NCI-H2107 (cell line): Measurements from ENCODE around the gene REV1.
"Not testable (repeated sequence)": the region's sequence is repeated elsewhere in the genome, so short reads cannot be mapped to it uniquely, and the experiment has no call there.

ENCODE experiments used
- DNase-seq: peaks from one replicate; lab custom pipeline; 2025; lab: John Stamatoyannopoulos, UW

The REV1 gene

GRCh38 chr2:99489761-99490622 lies at the start of gene REV1:
Gene REV1 (minus strand): TSS chr2:99490017. CDS start chr2:99464975, 25,042 bp downstream.
- DNase-seq = peak; percentile 81

DNA sequence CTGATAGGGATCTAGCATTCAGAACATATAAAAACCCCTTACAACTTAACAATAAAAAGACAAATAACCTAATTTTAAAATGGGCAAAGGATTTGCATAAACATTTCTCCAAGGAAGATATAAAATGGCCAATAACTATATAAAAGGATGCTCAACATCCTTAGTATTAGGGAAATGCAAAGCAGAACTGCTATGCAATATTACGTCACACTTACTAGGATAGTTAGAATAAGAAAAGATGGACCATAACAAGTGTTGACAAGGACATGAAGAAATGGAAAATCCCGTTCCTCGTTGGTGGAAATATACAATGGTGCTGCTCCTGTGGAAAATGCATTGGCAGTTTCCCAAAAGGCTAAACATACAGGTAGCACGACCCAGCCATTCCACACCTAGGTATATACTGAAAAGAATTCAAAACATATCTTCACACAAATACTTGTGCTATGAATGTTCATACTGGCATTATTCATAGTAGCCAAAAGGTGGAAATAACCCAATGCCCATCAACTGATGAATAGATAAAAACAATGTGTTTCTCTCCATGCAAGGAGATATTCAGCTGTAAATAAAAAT lies 48.2 kb upstream of the REV1 start:
- DNase-seq = no peak

GRCh38 chr2:99524056-99524455 lies 34.2 kb upstream of the REV1 start:
- no peak for DNase-seq

DNA sequence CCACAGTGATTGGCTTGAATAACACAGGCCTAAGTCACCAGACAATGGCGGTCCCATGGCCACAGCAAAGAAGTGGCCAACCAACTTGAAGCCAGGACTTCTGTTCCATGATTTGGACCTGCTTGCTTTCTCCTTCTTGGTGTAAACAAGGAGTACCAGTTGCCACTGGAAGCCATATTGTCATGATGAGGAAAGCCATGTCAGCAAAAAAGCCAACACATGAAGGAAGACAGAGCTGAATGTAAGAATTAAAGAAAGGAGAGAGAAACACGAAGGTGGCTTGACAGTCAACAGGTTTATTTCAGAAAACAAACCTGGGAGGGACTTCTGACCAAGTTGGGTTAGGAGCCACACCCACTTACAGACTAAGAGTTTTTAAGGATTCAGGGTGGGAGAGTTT lies 32.3 kb upstream of the REV1 start:
- no peak for DNase-seq

- no peak for DNase-seq
Observed at GRCh38 chr2:99520813-99521212, 31.0 kb upstream of the REV1 start.

DNA sequence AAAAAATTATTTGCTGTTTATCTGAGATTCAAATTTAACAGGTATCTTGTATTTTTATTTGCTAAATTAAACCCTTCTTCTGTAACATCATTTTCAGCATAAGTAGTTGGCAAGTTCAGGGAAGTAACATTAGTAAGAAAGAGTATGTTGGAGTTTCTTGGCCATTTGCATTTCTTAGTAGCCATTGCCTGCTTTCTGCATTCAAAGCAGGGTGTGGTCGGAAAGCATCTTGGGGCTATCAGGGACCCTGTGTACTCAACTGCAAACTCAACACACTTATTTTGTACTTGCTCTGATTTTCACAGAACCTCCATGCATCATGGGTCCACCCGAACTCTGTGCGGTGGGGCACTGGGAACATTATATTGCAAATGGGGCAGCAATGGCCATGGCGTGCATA lies 30.4 kb upstream of the REV1 start:
- no peak for DNase-seq

DNA sequence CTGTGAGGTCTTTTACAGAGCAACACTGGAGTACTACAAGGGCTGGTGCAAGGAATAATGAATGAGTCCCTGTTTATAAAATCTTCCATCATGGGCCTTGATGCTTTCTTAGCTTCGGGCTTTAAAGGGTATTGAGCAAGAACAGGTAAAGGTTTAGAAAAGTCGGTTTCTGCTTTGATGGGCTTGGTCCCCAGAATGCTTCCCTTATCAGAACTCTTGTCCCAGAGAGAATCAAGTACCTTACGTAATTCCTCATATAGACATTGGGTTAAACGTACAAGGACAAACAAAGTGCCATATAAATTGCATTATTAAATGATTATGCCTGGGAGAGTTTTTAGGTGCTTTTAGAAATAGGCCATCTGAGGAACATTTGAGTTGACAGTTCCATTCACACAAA lies 24.5 kb upstream of the REV1 start:
- no peak for DNase-seq

DNA sequence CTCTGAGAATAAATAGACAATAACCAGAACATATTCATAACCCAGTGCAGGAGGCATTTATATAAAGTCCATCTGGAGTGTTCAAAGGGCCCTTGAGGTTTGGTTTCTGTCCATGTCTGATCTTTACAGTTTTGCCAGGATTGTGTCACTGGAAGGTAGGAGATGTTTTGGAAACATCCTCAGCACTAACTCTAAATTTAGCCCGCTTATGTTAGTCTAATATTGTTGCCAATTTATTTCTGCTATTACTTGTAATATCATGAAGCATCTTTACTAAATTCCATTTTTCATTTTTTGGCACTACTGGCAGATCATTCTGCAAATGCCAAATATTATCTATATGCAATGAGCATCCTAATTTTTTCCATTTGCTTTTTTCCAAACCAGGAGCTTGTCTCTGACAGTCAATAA lies 22.4 kb upstream of the REV1 start:
- no peak for DNase-seq

DNA sequence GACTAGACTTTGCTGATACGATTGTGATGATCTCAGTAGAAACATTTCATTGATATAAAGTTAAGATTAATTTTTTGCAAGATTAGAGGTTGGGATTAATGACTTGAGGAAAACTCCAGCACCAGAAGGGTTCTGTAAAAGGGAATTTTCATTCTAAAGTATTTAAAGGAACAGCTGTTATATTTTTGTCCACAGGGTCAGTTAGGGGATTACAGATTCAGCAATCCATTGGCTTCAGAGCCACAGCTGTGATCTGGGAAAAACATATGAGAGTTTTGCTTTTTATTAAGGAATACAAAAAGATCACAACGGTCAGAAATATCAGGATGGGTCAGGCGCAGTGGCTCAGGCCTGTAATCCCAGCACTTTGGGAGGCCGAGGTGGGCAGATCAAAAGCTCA lies 19.6 kb upstream of the REV1 start:
- DNase-seq = no peak

GRCh38 chr2:99507937-99508818 lies 18.4 kb upstream of the REV1 start:
- peak; percentile 77 for DNase-seq

GRCh38 chr2:99504844-99505584 lies 15.2 kb upstream of the REV1 start:
- DNase-seq = no peak

DNA sequence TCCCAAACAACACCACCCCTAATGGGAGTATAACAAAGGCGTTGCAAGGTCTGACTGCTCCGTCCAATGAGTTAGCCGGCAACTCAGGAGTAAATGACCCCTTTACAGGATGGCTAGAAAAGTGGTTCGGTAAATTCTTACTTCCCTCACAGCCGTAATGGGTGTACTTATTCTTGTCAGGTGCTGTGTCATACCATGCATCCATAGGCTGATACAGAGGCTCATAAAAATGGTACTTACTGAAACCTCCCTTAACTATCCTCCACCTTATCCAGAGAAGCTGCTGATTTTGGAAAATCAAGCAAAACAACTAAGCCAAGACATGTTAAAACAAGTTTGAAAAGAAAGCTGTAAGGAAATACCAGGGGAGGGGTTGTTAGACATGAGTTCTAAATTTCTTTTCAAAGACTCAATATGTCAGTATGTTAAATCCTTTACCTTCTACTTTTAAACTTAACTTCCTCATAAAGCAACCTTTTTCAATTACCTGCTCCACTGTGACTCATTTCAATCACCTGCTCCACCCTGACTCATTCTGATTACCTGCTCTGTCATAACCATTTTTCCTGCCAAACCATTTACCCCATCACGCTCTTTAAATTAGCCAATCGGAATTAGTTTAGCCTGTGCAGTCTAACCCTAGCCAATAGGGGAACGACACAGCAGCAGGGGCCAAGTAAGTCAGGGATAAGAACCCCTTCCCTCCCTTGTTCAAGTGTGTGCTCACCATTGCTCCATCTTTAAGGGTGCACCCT lies 14.0 kb upstream of the REV1 start:
- DNase-seq = not testable (repeated sequence)

DNA sequence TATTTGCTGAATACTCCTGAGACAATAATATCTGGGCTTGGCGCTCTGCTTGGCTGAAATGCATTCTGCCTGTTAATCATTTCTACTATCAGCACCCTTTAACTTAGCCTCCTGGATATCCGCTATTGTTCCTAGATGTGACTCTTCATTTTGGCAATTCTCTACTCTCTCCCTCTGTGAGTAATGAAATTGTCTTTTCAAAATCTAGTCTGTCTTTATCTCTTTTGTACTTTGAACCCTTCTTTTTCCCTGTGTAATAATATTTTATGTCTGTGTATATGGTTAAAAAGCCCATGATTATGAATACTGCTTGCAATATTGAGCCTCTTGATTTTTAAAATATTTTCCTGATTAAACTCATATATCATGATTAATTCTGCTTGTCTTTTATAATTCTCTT lies 6.2 kb upstream of the REV1 start:
- no peak for DNase-seq

DNA sequence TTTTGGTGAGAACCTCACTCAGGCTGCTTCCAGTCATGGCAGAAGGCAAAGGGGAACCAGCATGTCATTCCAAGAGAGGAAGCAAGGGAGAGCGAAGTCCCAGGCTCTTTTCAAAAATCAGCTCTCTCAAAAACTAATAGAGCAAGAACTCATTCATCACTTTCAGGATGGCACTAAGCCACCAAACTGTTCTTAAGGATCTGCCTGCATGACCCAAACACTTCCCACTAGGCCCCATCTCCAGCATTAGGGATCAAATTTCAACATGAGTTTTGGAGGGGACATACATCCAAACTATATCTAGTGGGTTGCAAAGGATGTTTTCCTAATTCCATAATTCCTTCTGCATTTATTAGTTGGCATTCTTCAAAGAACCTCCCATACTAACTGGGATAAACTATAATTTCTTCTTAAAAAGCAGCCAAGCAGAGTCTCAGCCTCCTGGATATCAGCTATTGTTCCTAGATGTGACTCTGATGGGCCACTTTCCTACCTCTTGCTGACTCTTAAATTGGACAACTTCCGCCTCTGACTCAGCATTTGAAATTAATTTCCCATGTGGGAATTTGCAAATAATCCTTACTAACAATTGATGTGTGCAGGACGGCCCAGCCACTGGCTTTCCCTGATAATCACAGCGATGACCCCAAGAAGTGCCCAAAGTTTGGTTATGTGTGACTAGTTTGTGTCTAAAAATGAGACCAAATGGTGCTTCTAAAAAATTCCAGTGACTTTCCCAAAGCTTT lies 5.5 kb upstream of the REV1 start:
- DNase-seq = no peak

GRCh38 chr2:99492721-99493120 lies 2.9 kb upstream of the REV1 start:
- DNase-seq = no peak

DNA sequence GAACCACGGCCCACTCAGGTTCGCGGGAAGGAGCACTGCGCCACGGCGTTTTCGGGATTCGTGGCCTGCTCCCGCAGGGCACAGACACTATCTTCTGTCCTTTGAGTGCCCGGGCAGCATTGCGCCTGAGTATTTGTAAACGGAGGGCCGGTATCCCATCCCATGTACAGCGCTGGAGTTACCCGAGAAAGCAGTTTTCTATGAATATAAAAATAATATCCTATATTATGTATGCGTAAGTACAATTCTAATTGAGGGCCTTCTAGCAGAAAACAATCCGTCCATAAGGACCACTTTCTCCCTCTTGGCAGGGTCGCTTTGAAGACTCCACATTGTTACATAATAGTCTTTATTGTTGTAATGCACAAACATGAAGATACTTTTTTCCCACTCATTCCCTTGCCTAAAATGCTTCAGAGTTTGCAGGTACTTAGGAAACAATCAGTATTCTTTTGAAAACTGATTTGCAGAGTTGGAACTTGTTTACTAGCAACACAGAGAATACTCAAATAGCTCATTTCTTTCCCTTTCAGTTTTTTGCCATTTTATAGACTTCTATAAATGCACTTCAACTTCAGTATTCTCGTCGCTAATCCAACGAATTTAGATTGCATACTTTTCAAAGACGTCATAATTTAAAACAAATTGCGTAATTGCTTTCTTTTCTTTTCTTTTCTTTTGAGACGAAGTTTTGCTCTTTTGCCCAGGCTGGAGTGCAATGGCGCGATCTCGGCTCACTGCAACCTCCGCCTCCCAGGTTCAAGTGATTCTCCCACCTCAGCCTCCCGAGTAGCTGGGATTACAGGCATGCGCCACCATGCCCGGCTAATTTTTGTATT lies 1.0 kb upstream of the REV1 start:
- no peak for DNase-seq

GRCh38 chr2:99489063-99489760 lies 605 bp downstream of the REV1 start:
- DNase-seq = no peak

GRCh38 chr2:99488539-99489062 lies 1.2 kb downstream of the REV1 start:
- no peak for DNase-seq

GRCh38 chr2:99487906-99488305 lies 1.9 kb downstream of the REV1 start:
- no peak for DNase-seq
